HEK293 (cell line): Measurements from ENCODE around the gene THUMPD3.

Experiments
- CTCF ChIA-PET: fragments of 350-600 bp; formaldehyde crosslinking; extraction: SDS; loops from one replicate; lab custom pipeline; 2021; ENCODE audit warnings: antibody characterized with exemption; lab: Yijun Ruan, JAX
- POLR2A ChIA-PET: fragments of 300-600 bp; formaldehyde crosslinking; extraction: SDS; loops from one replicate; lab custom pipeline; 2020; ENCODE audit warnings: antibody characterized with exemption, inconsistent platforms; lab: Yijun Ruan, JAX
- H3K27ac ChIP-seq: fragments of 200-500 bp; sonication (Bioruptor generic); 2 replicates; pipeline ENCODE4 v1.5.1; 2014; ENCODE audit warnings: low read depth, low read length, control low read depth, inconsistent platforms; ENCODE audit errors: extremely low read depth
- H3K36me3 ChIP-seq, 2 experiments: fragments of 200-500 bp in 1 of 2; sonication (Bioruptor generic) in 1 of 2; 1 replicate in 1 of 2; 2 replicates in 1 of 2; pipeline ENCODE4 v1.5.1; 2014 to 2017; ENCODE audit warnings: inconsistent platforms in 2 of 2, low read length in 2 of 2; ENCODE audit not compliant: control insufficient read depth in 2 of 2, insufficient read depth in 1 of 2
- H3K4me1 ChIP-seq: fragments of 200-500 bp; sonication (Bioruptor generic); 2 replicates; pipeline ENCODE4 v1.5.1; 2014; ENCODE audit warnings: mild to moderate bottlenecking, low read length, inconsistent platforms; ENCODE audit not compliant: control insufficient read depth, insufficient read depth
- H3K4me3 ChIP-seq: 2 replicates; pipeline ENCODE4 v1.5.1; 2011; ENCODE audit warnings: low read depth, mild to moderate bottlenecking, control low read depth, low read length, moderate library complexity
- H3K9me3 ChIP-seq: fragments of 200-500 bp; sonication (Bioruptor generic); 2 replicates; pipeline ENCODE4 v1.5.1; 2014; ENCODE audit warnings: low read depth, low read length, inconsistent platforms; ENCODE audit not compliant: control insufficient read depth, insufficient read depth
- CTCF ChIP-seq: fragments of 450-650 bp; formaldehyde crosslinking; IDR thresholded peaks from 2 replicates; pipeline ENCODE4 v1.5.1; 2016; ENCODE audit warnings: missing biosample characterization, missing genetic modification characterization
- GFI1B ChIP-seq: fragments of 450-650 bp; formaldehyde crosslinking; IDR thresholded peaks from 2 replicates; pipeline ENCODE4 v1.5.1; 2016; ENCODE audit warnings: missing biosample characterization, missing genetic modification characterization
- GLI2 ChIP-seq: fragments of 450-650 bp; formaldehyde crosslinking; IDR thresholded peaks from 2 replicates; pipeline ENCODE4; 2017; ENCODE audit warnings: missing biosample characterization, missing genetic modification characterization, low read depth, borderline replicate concordance
- HOXD13 ChIP-seq: sonication (generic); formaldehyde crosslinking; IDR thresholded peaks from 2 replicates; pipeline ENCODE4 v1.8.0; 2022; ENCODE audit warnings: missing genetic modification reagents, borderline replicate concordance
- KLF16 ChIP-seq: fragments of 450-650 bp; formaldehyde crosslinking; IDR thresholded peaks from 2 replicates; pipeline ENCODE4 v1.5.1; 2017; ENCODE audit warnings: missing biosample characterization, missing genetic modification characterization
- KLF8 ChIP-seq: fragments of 450-650 bp; formaldehyde crosslinking; IDR thresholded peaks from 2 replicates; pipeline ENCODE4 v1.5.1; 2016; ENCODE audit warnings: missing biosample characterization, missing genetic modification characterization
- YY1 ChIP-seq: fragments of 450-650 bp; formaldehyde crosslinking; IDR thresholded peaks from 2 replicates; pipeline ENCODE4 v1.5.1; 2018; ENCODE audit warnings: missing biosample characterization, missing genetic modification characterization
- ZBTB21 ChIP-seq: fragments of 450-650 bp; formaldehyde crosslinking; IDR thresholded peaks from 2 replicates; pipeline ENCODE4 v1.5.1; 2017; ENCODE audit warnings: missing biosample characterization, missing genetic modification characterization
- ZBTB26 ChIP-seq: fragments of 450-650 bp; formaldehyde crosslinking; optimal IDR thresholded peaks from 2 replicates; pipeline ENCODE3; 2016; ENCODE audit warnings: missing biosample characterization, mild to moderate bottlenecking, missing genetic modification characterization
- ZNF214 ChIP-seq: fragments of 450-650 bp; formaldehyde crosslinking; IDR thresholded peaks from 2 replicates; pipeline ENCODE4 v1.5.1; 2017; ENCODE audit warnings: missing biosample characterization, mild to moderate bottlenecking, missing genetic modification characterization, borderline replicate concordance
- ZNF23 ChIP-seq: fragments of 450-650 bp; formaldehyde crosslinking; IDR thresholded peaks from 2 replicates; pipeline ENCODE4 v1.5.1; 2016; ENCODE audit warnings: missing biosample characterization, missing genetic modification characterization, borderline replicate concordance
- ZNF558 ChIP-seq: fragments of 450-650 bp; formaldehyde crosslinking; IDR thresholded peaks from 2 replicates; pipeline ENCODE4 v1.5.1; 2016; ENCODE audit warnings: missing biosample characterization, missing genetic modification characterization
- ZNF645 ChIP-seq: fragments of 450-650 bp; formaldehyde crosslinking; IDR thresholded peaks from 2 replicates; pipeline ENCODE4; 2016; ENCODE audit warnings: missing biosample characterization, missing genetic modification characterization
- ZNF654 ChIP-seq: fragments of 450-650 bp; formaldehyde crosslinking; IDR thresholded peaks from 2 replicates; pipeline ENCODE4 v1.5.1; 2016; ENCODE audit warnings: low read depth, missing biosample characterization, missing genetic modification characterization
- ZNF664 ChIP-seq: fragments of 450-650 bp; formaldehyde crosslinking; IDR thresholded peaks from 2 replicates; pipeline ENCODE4 v1.5.1; 2016; ENCODE audit warnings: missing biosample characterization, missing genetic modification characterization
- ZNF670 ChIP-seq: fragments of 450-650 bp; formaldehyde crosslinking; IDR thresholded peaks from 2 replicates; pipeline ENCODE4 v1.5.1; 2016; ENCODE audit warnings: missing biosample characterization, missing genetic modification characterization, low read depth
- ZNF768 ChIP-seq: fragments of 450-650 bp; formaldehyde crosslinking; IDR thresholded peaks from 2 replicates; pipeline ENCODE4 v1.5.1; 2018; ENCODE audit warnings: missing biosample characterization, mild to moderate bottlenecking, missing genetic modification characterization
- ZSCAN18 ChIP-seq: fragments of 450-650 bp; formaldehyde crosslinking; IDR thresholded peaks from 2 replicates; pipeline ENCODE4 v1.5.1; 2016; ENCODE audit warnings: missing biosample characterization, missing genetic modification characterization
- TF ChIP-seq, protein P1 (sequence below): fragments of 450-650 bp; formaldehyde crosslinking; IDR thresholded peaks from 2 replicates; pipeline ENCODE4 v1.5.1; 2016; ENCODE audit warnings: missing biosample characterization, missing genetic modification characterization, borderline replicate concordance

THUMPD3 gene

DNA sequence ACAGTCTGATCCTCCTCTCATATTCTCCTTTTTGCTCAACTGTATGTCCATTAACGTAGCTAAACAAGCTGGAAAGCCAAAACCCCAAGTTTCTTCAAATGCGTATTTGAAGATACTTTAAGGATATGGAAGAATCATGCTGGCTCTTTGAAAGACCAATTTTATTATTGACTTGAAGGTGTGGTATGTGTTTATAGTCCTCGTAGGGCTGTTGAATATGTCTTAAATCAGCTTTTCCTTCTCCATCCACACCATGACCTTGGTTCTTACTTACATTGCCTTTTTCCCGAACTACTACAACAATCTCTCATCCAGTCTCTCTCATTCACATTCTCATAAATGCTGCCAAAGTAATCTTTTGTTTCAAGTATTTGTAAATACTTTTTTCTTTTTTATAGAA is 19.7 kb upstream of the THUMPD3 start (continued):
- no peak for TF ChIP-seq CTCF (tag by site-specific recombination)
- TF ChIP-seq YY1 = no peak

DNA sequence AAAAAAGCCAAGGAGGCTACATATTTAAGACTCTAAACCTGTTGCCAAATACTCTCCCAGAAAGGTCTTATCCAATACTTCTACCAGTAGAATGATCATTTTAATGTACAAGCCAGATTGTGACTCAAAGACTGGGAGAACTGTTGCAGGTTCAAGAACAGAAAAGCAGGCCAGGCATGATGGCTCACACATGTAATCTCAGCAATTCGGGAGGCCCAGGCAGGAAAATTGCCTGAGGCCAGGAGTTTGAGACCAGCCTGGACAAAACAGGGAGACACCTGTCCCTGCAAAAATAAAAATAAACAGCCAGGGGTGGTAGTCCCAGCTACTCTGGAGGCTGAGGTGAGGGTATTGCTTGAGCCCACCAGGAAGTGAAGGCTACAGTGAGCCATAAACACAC is 17.8 kb upstream of the THUMPD3 start:
- Histone ChIP-seq H3K4me3 (no peak overlapping the region), H3K4me1 (no peaks in the 10 kb centered on the region), H3K27ac (no peak overlapping the region), H3K36me3 (no peaks in the 10 kb centered on the region), H3K9me3 (no peaks in the 10 kb centered on the region)
- POLR2A ChIA-PET = no interaction called here
- CTCF ChIA-PET = interaction anchor here (0.6 kb wide), 1 partner anchor 96 kb away, joined by 3 read pairs; no protein-coding TSS in a partner anchor
- TF ChIP-seq ZSCAN18 (tag by site-specific recombination) = no peak
- no peak for TF ChIP-seq ZBTB26 (tag by site-specific recombination)
- TF ChIP-seq ZNF645 (tag by site-specific recombination) = no peak
- no peak for TF ChIP-seq GLI2 (tag by site-specific recombination)
- no peak for TF ChIP-seq ZNF214 (tag by site-specific recombination)
- TF ChIP-seq ZBTB21 (tag by site-specific recombination) = no peak
- TF ChIP-seq, protein P1, sequence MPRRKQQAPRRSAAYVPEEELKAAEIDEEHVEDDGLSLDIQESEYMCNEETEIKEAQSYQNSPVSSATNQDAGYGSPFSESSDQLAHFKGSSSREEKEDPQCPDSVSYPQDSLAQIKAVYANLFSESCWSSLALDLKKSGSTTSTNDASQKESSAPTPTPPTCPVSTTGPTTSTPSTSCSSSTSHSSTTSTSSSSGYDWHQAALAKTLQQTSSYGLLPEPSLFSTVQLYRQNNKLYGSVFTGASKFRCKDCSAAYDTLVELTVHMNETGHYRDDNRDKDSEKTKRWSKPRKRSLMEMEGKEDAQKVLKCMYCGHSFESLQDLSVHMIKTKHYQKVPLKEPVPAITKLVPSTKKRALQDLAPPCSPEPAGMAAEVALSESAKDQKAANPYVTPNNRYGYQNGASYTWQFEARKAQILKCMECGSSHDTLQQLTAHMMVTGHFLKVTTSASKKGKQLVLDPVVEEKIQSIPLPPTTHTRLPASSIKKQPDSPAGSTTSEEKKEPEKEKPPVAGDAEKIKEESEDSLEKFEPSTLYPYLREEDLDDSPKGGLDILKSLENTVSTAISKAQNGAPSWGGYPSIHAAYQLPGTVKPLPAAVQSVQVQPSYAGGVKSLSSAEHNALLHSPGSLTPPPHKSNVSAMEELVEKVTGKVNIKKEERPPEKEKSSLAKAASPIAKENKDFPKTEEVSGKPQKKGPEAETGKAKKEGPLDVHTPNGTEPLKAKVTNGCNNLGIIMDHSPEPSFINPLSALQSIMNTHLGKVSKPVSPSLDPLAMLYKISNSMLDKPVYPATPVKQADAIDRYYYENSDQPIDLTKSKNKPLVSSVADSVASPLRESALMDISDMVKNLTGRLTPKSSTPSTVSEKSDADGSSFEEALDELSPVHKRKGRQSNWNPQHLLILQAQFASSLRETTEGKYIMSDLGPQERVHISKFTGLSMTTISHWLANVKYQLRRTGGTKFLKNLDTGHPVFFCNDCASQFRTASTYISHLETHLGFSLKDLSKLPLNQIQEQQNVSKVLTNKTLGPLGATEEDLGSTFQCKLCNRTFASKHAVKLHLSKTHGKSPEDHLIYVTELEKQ (tag by site-specific recombination) = no peak
- TF ChIP-seq KLF16 = no peak
- TF ChIP-seq, all 188 proteins: peak for 0

GRCh38 chr3:9346141-9346540 is 16.7 kb upstream of the THUMPD3 start:
- Histone ChIP-seq H3K4me3 (no peak overlapping the region), H3K9me3 (no peaks in the 10 kb centered on the region), H3K27ac (no peak overlapping the region), H3K36me3 (no peaks in the 10 kb centered on the region), H3K4me1 (no peaks in the 10 kb centered on the region)
- no peak for TF ChIP-seq ZNF654 (tag by site-specific recombination)
- TF ChIP-seq ZNF664 (tag by site-specific recombination) = no peak
- no peak for TF ChIP-seq ZNF768 (tag by site-specific recombination)
- TF ChIP-seq KLF8 (tag by site-specific recombination) = no peak
- TF ChIP-seq GFI1B = no peak
- no peak for TF ChIP-seq ZNF558 (tag by site-specific recombination)
- TF ChIP-seq ZNF670 (tag by site-specific recombination) = no peak
- TF ChIP-seq HOXD13 (CRISPR knock-in tag) = no peak
- no peak for TF ChIP-seq ZNF23 (tag by site-specific recombination)
- ChIA-PET POLR2A (no interaction called here), CTCF (interaction anchor here (0.6 to 0.7 kb wide), 2 partner anchors 359 to 825 kb away, joined by 4 read pairs; no protein-coding TSS in a partner anchor)
